Measurements from ENCODE around the gene KYAT1. TPM values are rescaled to one million over a fixed set of nuclear protein-coding genes. Genes with fewer than 3 reads are reported as not detected.

The KYAT1 gene
- 7.4 and 7.5 TPM in 2 replicates for total RNA-seq (2014; rRNA removed; shearing (Covaris generic))
- 6.1 and 7.8 TPM in 2 replicates for polyA plus RNA-seq (2015; cell fraction: cytosol; rRNA removed)
- 23.8 and 28.1 TPM in 2 replicates for polyA plus RNA-seq (2015; cell fraction: nucleus; rRNA removed)

GRCh38 chr9:128881884-128882676, at the start of gene KYAT1, which contains the start of gene LRRC8A:
TSS of gene KYAT1 (minus strand) at chr9:128881950. CDS start at chr9:128845405, 36,545 bp downstream.
TSS of gene LRRC8A (plus strand) at chr9:128882133. CDS start at chr9:128907165, 25,032 bp downstream.
- peak; percentile 96 for DNase-seq (ENCODE audit: low read depth, low spot score)
- in situ Hi-C loops (cut with HindIII; ENCODE audit: low pct_unique_long_range_greater_than_20kb, low sequenced_read_pairs) = no loop called here

GRCh38 chr9:128929560-128929959, 47.8 kb upstream of the KYAT1 start:
- in situ Hi-C loops (cut with HindIII; ENCODE audit: low pct_unique_long_range_greater_than_20kb, low sequenced_read_pairs) = no loop called here
- no peak for DNase-seq (ENCODE audit: low read depth, low spot score)

GRCh38 chr9:128928624-128929023, 46.9 kb upstream of the KYAT1 start:
- in situ Hi-C loops (cut with HindIII; ENCODE audit: low pct_unique_long_range_greater_than_20kb, low sequenced_read_pairs) = no loop called here

GRCh38 chr9:128927731-128928411, 46.1 kb upstream of the KYAT1 start:
- in situ Hi-C loops (cut with HindIII; ENCODE audit: low pct_unique_long_range_greater_than_20kb, low sequenced_read_pairs) = no loop called here
- DNase-seq (ENCODE audit: low read depth, low spot score) = peak; percentile 69

More at GRCh38 chr9:128928624-128929023, 46.9 kb upstream of the KYAT1 start:
- DNase-seq (ENCODE audit: low read depth, low spot score) = no peak

GRCh38 chr9:128923493-128923883, 41.7 kb upstream of the KYAT1 start:
- in situ Hi-C loops (cut with HindIII; ENCODE audit: low pct_unique_long_range_greater_than_20kb, low sequenced_read_pairs) = no loop called here
- no peak for DNase-seq (ENCODE audit: low read depth, low spot score)

GRCh38 chr9:128921881-128922763, 40.4 kb upstream of the KYAT1 start:
- peak; percentile 71 for DNase-seq (ENCODE audit: low read depth, low spot score)
- in situ Hi-C loops (cut with HindIII; ENCODE audit: low pct_unique_long_range_greater_than_20kb, low sequenced_read_pairs) = no loop called here

GRCh38 chr9:128920381-128921058, 38.8 kb upstream of the KYAT1 start, which contains the start of gene PHYHD1:
TSS of gene PHYHD1 (plus strand) at chr9:128920982. CDS start at chr9:128922324, 1,342 bp downstream.
- peak; percentile 18 for DNase-seq (ENCODE audit: low read depth, low spot score)
- in situ Hi-C loops (cut with HindIII; ENCODE audit: low pct_unique_long_range_greater_than_20kb, low sequenced_read_pairs) = no loop called here

GRCh38 chr9:128919402-128920089, 37.8 kb upstream of the KYAT1 start:
- DNase-seq (ENCODE audit: low read depth, low spot score) = no peak
- in situ Hi-C loops (cut with HindIII; ENCODE audit: low pct_unique_long_range_greater_than_20kb, low sequenced_read_pairs) = no loop called here

- in situ Hi-C loops (cut with HindIII; ENCODE audit: low pct_unique_long_range_greater_than_20kb, low sequenced_read_pairs) = no loop called here
Measured at GRCh38 chr9:128918921-128919320, 37.2 kb upstream of the KYAT1 start.

GRCh38 chr9:128917151-128917849, 35.5 kb upstream of the KYAT1 start:
- no peak for DNase-seq (ENCODE audit: low read depth, low spot score)
- in situ Hi-C loops (cut with HindIII; ENCODE audit: low pct_unique_long_range_greater_than_20kb, low sequenced_read_pairs) = no loop called here

More at GRCh38 chr9:128918921-128919320, 37.2 kb upstream of the KYAT1 start:
- no peak for DNase-seq (ENCODE audit: low read depth, low spot score)

GRCh38 chr9:128916745-128917144, 35.0 kb upstream of the KYAT1 start:
- in situ Hi-C loops (cut with HindIII; ENCODE audit: low pct_unique_long_range_greater_than_20kb, low sequenced_read_pairs) = no loop called here
- DNase-seq (ENCODE audit: low read depth, low spot score) = no peak

GRCh38 chr9:128916204-128916603, 34.5 kb upstream of the KYAT1 start:
- no peak for DNase-seq (ENCODE audit: low read depth, low spot score)
- in situ Hi-C loops (cut with HindIII; ENCODE audit: low pct_unique_long_range_greater_than_20kb, low sequenced_read_pairs) = no loop called here

GRCh38 chr9:128913995-128914772, 32.4 kb upstream of the KYAT1 start:
- in situ Hi-C loops (cut with HindIII; ENCODE audit: low pct_unique_long_range_greater_than_20kb, low sequenced_read_pairs) = no loop called here
- no peak for DNase-seq (ENCODE audit: low read depth, low spot score)

- in situ Hi-C loops (cut with HindIII; ENCODE audit: low pct_unique_long_range_greater_than_20kb, low sequenced_read_pairs) = no loop called here
- no peak for DNase-seq (ENCODE audit: low read depth, low spot score)
Measured at GRCh38 chr9:128913048-128913900, 31.5 kb upstream of the KYAT1 start.
